Epithelial cell of proximal tubule (primary cell): ENCODE data around the gene FPR1. TPM values are rescaled to one million over a fixed set of nuclear protein-coding genes. Genes with fewer than 3 reads are reported as not detected.

Experiments used
- DNase-seq: peaks from one replicate; pipeline ENCODE4 v3.0.0-alpha.2; 2011; ENCODE audit warnings: low read depth
- H3K4me3 ChIP-seq: 2 replicates; pipeline ENCODE4 v1.5.1; 2011; ENCODE audit warnings: low read depth, mild to moderate bottlenecking, low read length
- total RNA-seq: library from RNA; depleted of rRNA; stranded (reverse); fragments of >200 nt; gene quantifications from 2 replicates; pipeline ENCODE4 v1.2.3, GENCODE V29; 2015
- TF ChIP-seq, protein P1 (sequence below): conservative IDR thresholded peaks from 2 replicates; pipeline ENCODE4 v1.5.1; 2012; ENCODE audit warnings: low read depth, mild to moderate bottlenecking, low read length

The FPR1 gene
- total RNA-seq, 1 donor from 2014 or later, result not detected

DNA sequence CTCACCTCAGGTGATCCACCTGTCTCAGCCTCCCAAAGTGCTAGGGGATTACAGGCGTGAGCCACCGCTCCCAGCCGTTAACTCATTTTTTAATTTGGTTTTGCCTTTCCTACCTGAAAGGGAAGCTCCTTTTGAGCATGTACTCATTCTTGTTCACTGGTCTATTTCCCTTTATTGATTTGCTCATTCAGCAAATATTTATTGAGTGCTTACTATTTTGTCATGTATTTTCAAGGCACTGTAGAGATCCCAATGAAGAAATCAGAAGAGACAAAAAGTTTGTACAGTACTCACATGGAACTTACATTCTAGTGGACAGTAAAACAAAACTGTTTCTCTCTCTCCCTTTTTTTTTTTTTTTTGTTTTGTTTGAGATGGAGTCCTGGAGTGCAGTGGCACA lies 44.8 kb downstream of the FPR1 start:
- H3K4me3 ChIP-seq, result no peak overlapping the region
- no peak for DNase-seq
- TF ChIP-seq, protein P1, sequence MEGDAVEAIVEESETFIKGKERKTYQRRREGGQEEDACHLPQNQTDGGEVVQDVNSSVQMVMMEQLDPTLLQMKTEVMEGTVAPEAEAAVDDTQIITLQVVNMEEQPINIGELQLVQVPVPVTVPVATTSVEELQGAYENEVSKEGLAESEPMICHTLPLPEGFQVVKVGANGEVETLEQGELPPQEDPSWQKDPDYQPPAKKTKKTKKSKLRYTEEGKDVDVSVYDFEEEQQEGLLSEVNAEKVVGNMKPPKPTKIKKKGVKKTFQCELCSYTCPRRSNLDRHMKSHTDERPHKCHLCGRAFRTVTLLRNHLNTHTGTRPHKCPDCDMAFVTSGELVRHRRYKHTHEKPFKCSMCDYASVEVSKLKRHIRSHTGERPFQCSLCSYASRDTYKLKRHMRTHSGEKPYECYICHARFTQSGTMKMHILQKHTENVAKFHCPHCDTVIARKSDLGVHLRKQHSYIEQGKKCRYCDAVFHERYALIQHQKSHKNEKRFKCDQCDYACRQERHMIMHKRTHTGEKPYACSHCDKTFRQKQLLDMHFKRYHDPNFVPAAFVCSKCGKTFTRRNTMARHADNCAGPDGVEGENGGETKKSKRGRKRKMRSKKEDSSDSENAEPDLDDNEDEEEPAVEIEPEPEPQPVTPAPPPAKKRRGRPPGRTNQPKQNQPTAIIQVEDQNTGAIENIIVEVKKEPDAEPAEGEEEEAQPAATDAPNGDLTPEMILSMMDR, result no peak

DNA sequence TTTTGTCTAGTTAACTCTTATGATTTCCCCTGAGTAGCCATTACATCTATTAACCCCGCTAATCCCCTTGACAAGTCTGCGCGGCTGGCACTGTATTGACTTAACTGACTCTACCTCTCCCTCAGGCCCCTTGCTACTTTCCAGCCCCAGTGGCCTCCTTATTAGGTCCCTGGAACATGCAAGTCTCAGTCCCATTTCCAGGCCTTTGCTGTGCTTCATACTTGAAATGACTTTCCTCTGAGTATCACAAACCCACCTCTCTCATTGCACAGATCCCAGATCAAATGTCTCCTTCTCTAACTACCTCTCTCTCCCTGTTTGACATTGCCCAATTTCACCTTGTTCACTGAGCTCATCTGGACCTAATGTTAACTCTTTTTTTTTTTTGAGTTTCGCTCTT lies 45.4 kb downstream of the FPR1 start:
- no peak for DNase-seq
- TF ChIP-seq, protein P1, result no peak
- H3K4me3 ChIP-seq, result no peak overlapping the region

DNA sequence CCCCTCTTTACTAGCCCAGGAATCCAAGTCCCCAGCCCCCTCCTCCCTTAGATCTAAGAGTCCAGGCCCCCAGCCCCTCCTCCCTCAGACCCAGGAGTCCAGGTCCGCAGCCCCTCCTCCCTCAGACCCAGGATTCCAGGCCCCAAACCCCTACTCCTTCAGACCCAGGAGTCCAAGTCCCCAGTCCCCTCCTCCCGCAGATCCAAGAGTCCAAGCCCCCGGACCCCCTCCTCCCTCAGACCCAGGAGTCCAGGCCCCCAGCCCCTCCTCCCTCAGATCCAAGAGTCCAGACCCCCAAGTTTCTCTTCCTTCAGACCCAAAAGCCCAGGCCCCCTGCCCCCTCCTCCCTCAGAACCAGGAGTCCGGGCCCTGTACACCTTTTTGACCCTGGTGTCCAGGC lies 47.1 kb downstream of the FPR1 start:
- TF ChIP-seq, protein P1, result no peak
- no peak for DNase-seq
- H3K4me3 ChIP-seq, result peak overlapping the region; percentile 72

DNA sequence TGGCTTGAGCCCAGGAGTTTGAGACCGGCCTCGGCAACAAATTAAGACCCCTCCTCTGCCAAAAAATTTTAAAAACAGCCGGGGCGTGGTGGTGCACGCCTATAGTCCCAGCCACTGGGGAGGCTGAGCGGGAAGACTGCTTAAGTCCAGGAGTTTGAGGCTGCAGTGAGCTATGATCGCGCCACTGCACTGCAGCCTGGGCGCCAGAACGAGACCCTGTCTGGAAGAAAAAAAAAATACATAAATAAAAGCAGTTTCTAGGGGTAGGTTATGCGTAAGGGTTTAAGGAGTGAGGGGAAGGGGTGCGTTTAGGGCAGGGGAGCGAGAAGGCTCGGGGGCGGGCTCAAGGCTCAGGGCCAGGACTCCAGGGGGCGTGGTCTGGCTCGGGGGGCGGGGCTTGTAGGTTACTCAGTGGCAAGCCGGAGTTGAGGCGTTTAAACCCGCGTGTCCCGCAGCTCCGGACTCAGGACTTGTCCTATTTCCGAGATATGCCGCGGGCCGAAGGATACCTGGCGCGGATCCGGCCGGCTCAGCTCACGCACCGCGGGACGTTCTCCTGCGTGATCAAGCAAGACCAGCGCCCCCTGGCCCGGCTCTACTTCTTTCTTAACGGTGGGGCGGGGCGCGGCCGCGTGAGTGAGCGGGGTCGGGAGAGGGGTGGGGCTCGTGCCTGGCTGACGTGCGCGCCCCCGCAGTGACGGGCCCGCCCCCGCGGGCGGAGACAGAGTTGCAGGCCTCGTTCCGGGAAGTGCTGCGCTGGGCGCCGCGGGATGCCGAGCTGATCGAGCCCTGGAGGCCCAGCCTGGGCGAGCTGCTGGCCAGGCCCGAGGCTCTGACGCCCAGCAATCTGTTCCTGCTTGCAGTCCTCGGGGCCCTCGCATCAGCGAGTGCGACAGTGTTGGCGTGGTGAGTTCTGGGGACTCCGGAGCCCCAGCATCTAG lies 47.8 kb downstream of the FPR1 start:
- DNase-seq, result no peak
- TF ChIP-seq, protein P1, result peak; percentile 37
- H3K4me3 ChIP-seq, result peak overlapping the region; percentile 72

DNA sequence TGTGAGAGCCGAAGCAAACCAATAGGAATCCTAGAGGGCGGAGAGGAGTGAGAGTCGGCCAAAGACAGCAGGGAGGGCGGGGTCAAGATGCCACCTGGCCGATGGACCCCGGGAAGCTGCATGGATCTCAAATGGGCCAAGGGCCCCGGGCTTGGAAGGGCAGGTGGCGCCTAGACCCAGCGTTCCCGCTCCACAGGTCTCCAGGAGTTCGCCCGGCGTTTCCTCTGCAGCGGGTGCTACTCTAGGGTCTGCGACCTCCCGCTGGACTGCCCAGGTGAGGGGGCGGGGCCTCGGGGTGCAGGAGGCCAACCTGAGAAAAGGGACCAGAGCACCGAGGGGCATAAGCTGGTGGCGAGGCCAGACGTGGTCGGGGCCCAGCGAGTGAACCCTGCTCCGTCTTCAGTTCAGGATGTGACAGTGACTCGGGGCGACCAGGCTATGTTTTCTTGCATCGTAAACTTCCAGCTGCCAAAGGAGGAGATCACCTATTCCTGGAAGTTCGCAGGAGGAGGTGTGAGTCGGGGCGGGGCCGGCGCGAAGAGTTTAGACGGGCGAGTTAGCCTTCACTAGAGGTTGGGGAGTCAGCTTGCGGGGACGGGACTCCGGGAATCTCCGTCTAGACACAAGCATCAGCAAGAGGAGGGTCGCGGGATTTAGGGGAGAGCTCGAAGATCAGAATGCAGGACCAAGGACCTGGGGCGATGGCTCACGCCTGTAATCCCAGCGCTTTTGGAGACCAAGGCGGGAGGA lies 48.7 kb downstream of the FPR1 start:
- no peak for DNase-seq
- TF ChIP-seq, protein P1, result no peak
- H3K4me3 ChIP-seq, result peak overlapping the region; percentile 72

DNA sequence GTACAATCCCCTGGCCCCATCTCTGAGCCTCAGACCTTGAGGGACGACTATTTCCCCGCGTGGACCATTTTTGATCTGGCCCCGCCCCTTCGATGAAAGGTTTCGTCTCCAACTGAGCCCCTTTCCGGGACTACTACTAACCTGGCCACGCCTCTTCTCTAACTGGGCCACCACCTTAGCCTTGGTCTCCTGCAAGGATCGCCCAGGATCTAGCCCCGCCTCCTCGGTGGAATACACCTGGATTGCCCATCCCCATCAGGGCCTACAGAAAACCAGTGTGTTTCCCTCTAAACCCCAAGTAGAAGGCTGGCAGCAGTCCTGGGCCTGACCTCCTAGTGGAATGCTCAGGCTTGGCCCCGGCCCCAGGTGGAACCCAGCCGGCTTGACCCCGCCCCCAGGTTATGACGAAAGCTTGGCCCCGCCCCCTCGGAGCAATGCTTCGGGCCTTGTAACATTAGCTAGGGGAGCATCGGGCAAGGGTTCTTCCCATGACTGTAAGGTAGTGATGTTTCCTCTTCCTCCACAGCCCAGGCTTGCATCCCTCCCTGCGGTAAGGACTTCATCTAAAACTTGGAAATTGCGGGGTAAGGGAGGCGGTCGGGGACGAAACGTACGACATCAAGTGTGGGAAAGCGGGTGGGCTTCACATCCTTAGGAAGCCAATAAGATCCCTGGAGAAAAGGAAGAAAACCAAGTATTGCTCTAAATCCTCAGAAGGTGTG lies 49.4 kb downstream of the FPR1 start:
- TF ChIP-seq, protein P1, result no peak
- no peak overlapping the region for H3K4me3 ChIP-seq
- DNase-seq, result no peak
